ENCODE results near the gene WASF2. TPM values are rescaled to one million over a fixed set of nuclear protein-coding genes. Genes with fewer than 3 reads are reported as not detected.

WASF2 gene
- total and polyA plus RNA-seq, 2 of the 8 experiments (the other 6 are each of a cell fraction or from before 2014, with no cell fraction given) = 32.1 to 86.6 TPM

GRCh38 chr1:27392096-27392777 is 97.7 kb downstream of the WASF2 start, which contains the start of gene GPR3:
Gene GPR3, plus strand, starts transcription at chr1:27392622. Its CDS starts 1,177 bp downstream, at chr1:27393799.
- Histone ChIP-seq H3K18ac (ENCODE audit: extremely low read depth, low read length) (peak within 1 kb of the TSS; percentile 83), H3K4ac (replicated peaks; ENCODE audit: insufficient read length, low read depth, low read length) (peak within 1 kb of the TSS; percentile 73), H3K14ac (ENCODE audit: insufficient read length) (no peak within 1 kb of the TSS), H4K91ac (replicated peaks; ENCODE audit: insufficient read length, low read length) (peak within 1 kb of the TSS; percentile 63), H2BK12ac (ENCODE audit: low read depth, low read length) (peak within 1 kb of the TSS; percentile 75; the same call in 1 of the 2 replicates), H4K5ac (ENCODE audit: insufficient read length, low read depth, low read length) (no peak within 1 kb of the TSS), H3K9ac (replicated peaks in 1 of 4; ENCODE audit: extremely low read depth in 1 of 4, low read depth in 3 of 4, low read length in 3 of 4) (peak within 1 kb of the TSS; percentile 26 to 82 (median 56); a peak in 6 of 7 replicates), H4K20me1 (replicated peaks in 1 of 2; ENCODE audit: control insufficient read depth in 1 of 2, insufficient read depth in 2 of 2, low read length in 2 of 2) (peaks cover 2 to 6% of the 10 kb centered on the region in 2 experiments), H2BK5ac (ENCODE audit: low read depth, low read length) (peak within 1 kb of the TSS; percentile 83), H3K9me3 (ENCODE audit: insufficient read depth in 2 of 2, low read depth in 1 of 2, low read length in 1 of 2) (no peaks in the 10 kb centered on the region), H3K4me3 (ENCODE audit: extremely low read depth in 1 of 4, insufficient read depth in 2 of 4, low read depth in 3 of 4, low read length in 4 of 4) (peak within 1 kb of the TSS; percentile 61 to 82 (median 70)), H3K79me2 (ENCODE audit: control insufficient read depth in 1 of 2, insufficient read depth in 2 of 2, low read length in 2 of 2) (no peaks in the 10 kb centered on the region), H2AFZ (ENCODE audit: low read length) (peak within 1 kb of the TSS; percentile 82), H3K4me2 (ENCODE audit: insufficient read depth in 1 of 2, low read depth in 2 of 2, low read length in 2 of 2) (peak within 1 kb of the TSS; percentile 85 to 92), H3K79me1 (ENCODE audit: low read depth, low read length) (no peaks in the 10 kb centered on the region), H3K23ac (ENCODE audit: insufficient read length) (no peak within 1 kb of the TSS), H2BK20ac (ENCODE audit: low read length) (peak within 1 kb of the TSS; percentile 48), H3K4me1 (replicated peaks in 1 of 4; ENCODE audit: control insufficient read depth in 3 of 4, insufficient read depth in 4 of 4, low read length in 3 of 4) (peaks cover 2 to 19% (median 12%) of the 10 kb centered on the region in 4 experiments), H2BK120ac (replicated peaks; ENCODE audit: low read depth, low read length) (no peak within 1 kb of the TSS), H4K8ac (ENCODE audit: extremely low read depth, insufficient read depth, low read length) (peak within 1 kb of the TSS; percentile 53), H2AK5ac (ENCODE audit: low read depth, low read length) (no peak within 1 kb of the TSS), H3K36me3 (ENCODE audit: control insufficient read depth in 2 of 4, insufficient read depth in 4 of 4, low read length in 3 of 4) (no peaks in the 10 kb centered on the region), H3K27me3 (replicated peaks in 1 of 4; ENCODE audit: control insufficient read depth in 3 of 4, extremely low read depth in 1 of 4, insufficient read depth in 3 of 4, low read length in 3 of 4) (no peaks in the 10 kb centered on the region), H3K56ac (replicated peaks; ENCODE audit: insufficient read length, low read depth, low read length) (no peak within 1 kb of the TSS), H3K27ac (ENCODE audit: low read depth, low read length) (peak within 1 kb of the TSS; percentile 45; the same call in 1 of the 2 replicates), H2BK15ac (ENCODE audit: low read length) (peak within 1 kb of the TSS; percentile 46; the same call in 1 of the 2 replicates), H3K23me2 (ENCODE audit: low read depth, low read length) (peaks cover 13% of the 10 kb centered on the region)
- ChIA-PET POLR2A (ENCODE audit: partially characterized antibody) (interaction anchor here (1.1 to 2.5 kb wide), 8 partner anchors 27 to 93 kb away, joined by 3 to 11 read pairs (median 4); no protein-coding TSS in a partner anchor), CTCF (ENCODE audit: partially characterized antibody) (interaction anchor here (0.8 to 18.9 kb wide), 21 partner anchors 7 to 346 kb away, joined by 3 to 625 read pairs (median 6); partner anchors contain the start of genes CD164L2, FAM76A, FCN3 and MAP3K6)
- 5% methylated on average over 41 of the region's 69 CpGs; no CpG with 5 or more reads in 1 of the 2 experiments for WGBS, 2 experiments (ENCODE audit: extremely low coverage in 1 of 2, insufficient coverage in 1 of 2, insufficient read length in 1 of 2, insufficient replicate concordance in 2 of 2, low coverage in 1 of 2, low lambda C conversion rate in 2 of 2, missing lambda C conversion rate in 1 of 2)
- DNase-seq (ENCODE audit: low read depth in 1 of 2, low spot score in 2 of 2) (peak; percentile 82 to 97), FAIRE-seq (no peak)
- no peak for TF ChIP-seq ZNF274 (IDR thresholded peaks at IDR 0.05; ENCODE audit: borderline replicate concordance, extremely low read depth, low read length)
- TF ChIP-seq JUND (IDR thresholded peaks at IDR 0.05; ENCODE audit: low read length) = peak; percentile 92
- no peak for TF ChIP-seq POU5F1 (IDR thresholded peaks at IDR 0.05; ENCODE audit: low read depth, low read length)
- TF ChIP-seq GTF2F1 (IDR thresholded peaks at IDR 0.05; ENCODE audit: borderline replicate concordance, low read depth, low read length) = no peak
- no peak for TF ChIP-seq CEBPB (IDR thresholded peaks at IDR 0.05; ENCODE audit: low read depth, low read length)
- no peak for TF ChIP-seq CBX5 (IDR thresholded peaks at IDR 0.05; ENCODE audit: low read depth, low read length)
- peak; percentile 57; the same call in 1 of the 2 replicates for TF ChIP-seq E2F6 (IDR thresholded peaks at IDR 0.05)
- TF ChIP-seq BACH1 (IDR thresholded peaks at IDR 0.05; ENCODE audit: low read length) = peak; percentile 33; the same call in 1 of the 2 replicates
- TF ChIP-seq RNF2 (IDR thresholded peaks at IDR 0.05; ENCODE audit: borderline replicate concordance, low read depth, low read length, missing control alignments, poor library complexity, severe bottlenecking) = no peak
- no peak for TF ChIP-seq TEAD4 (IDR thresholded peaks at IDR 0.05; ENCODE audit: low read depth, low read length)
- no peak for TF ChIP-seq SIX5 (IDR thresholded peaks at IDR 0.05; ENCODE audit: low read depth, low read length)

Data from H1 (cell line).